Fibroblast of peridontal ligament (primary cell): ENCODE measurements around the gene THBS4.
A peak's percentile ranks its signal among the peaks of the same experiment; 100 is the strongest.

ENCODE experiments used
- DNase-seq: peaks from one replicate; pipeline ENCODE4 v3.0.0-alpha.2; 2010; ENCODE audit errors: extremely low read depth

The THBS4 gene

GRCh38 chr5:80034962-80035821 is at the start of gene THBS4:
THBS4 (plus strand) TSS chr5:80035348; CDS start chr5:80035538, 190 bp downstream.
- no peak for DNase-seq

- no peak for DNase-seq
These were observed 48.9 kb upstream of the THBS4 start for GRCh38 chr5:79986260-79986659.

GRCh38 chr5:79990205-79990597 is 44.9 kb upstream of the THBS4 start:
- peak; percentile 49 for DNase-seq

- DNase-seq: peak; percentile 75
These were observed 44.3 kb upstream of the THBS4 start, which contains the start of gene MTX3 for GRCh38 chr5:79990598-79991507. MTX3 (minus strand) TSS chr5:79991262; CDS start chr5:79991238, 24 bp downstream.

GRCh38 chr5:79992891-79993657 is 42.1 kb upstream of the THBS4 start:
- peak; percentile 35 for DNase-seq

GRCh38 chr5:79999722-80000121 is 35.4 kb upstream of the THBS4 start:
- DNase-seq: no peak

GRCh38 chr5:80002677-80003076 is 32.5 kb upstream of the THBS4 start:
- DNase-seq: no peak

GRCh38 chr5:80008995-80009765 is 26.0 kb upstream of the THBS4 start:
- no peak for DNase-seq

- no peak for DNase-seq
These were observed 24.3 kb upstream of the THBS4 start for GRCh38 chr5:80010754-80011392.

GRCh38 chr5:80025069-80025468 is 10.1 kb upstream of the THBS4 start:
- no peak for DNase-seq

- DNase-seq: no peak
These were observed 8.3 kb upstream of the THBS4 start for GRCh38 chr5:80026841-80027240.

- DNase-seq: no peak
These were observed 4.0 kb upstream of the THBS4 start for GRCh38 chr5:80031109-80031508.

GRCh38 chr5:80033513-80033912 is 1.6 kb upstream of the THBS4 start:
- no peak for DNase-seq

- DNase-seq: peak; percentile 12
These were observed 589 bp upstream of the THBS4 start for GRCh38 chr5:80034559-80034958.

GRCh38 chr5:80035839-80036238 is 691 bp downstream of the THBS4 start:
- DNase-seq: no peak

GRCh38 chr5:80036615-80037014 is 1.5 kb downstream of the THBS4 start:
- DNase-seq: no peak

GRCh38 chr5:80037366-80037765 is 2.2 kb downstream of the THBS4 start:
- DNase-seq: no peak

GRCh38 chr5:80039650-80040049 is 4.5 kb downstream of the THBS4 start:
- no peak for DNase-seq

GRCh38 chr5:80041527-80041926 is 6.4 kb downstream of the THBS4 start:
- DNase-seq: no peak

GRCh38 chr5:80042330-80042729 is 7.2 kb downstream of the THBS4 start:
- no peak for DNase-seq
